Thoracic aorta (tissue), 2 donors: ENCODE data around the gene UACA. TPM values are rescaled to one million over a fixed set of nuclear protein-coding genes. Genes with fewer than 3 reads are reported as not detected.
"Not testable (repeated sequence)": the region's sequence is repeated elsewhere in the genome, so short reads cannot be mapped to it uniquely, and the experiment has no call there.

ENCODE experiments used
- ATAC-seq: fragments of 150-250 bp; one replicate; pipeline ENCODE4 v1.8.0; 2017; ENCODE audit warnings: low read depth; ENCODE audit not compliant: insufficient number of reproducible peaks, low FRiP score
- DNase-seq: peaks from one replicate; pipeline ENCODE4 v3.0.0-alpha.2; 2020; ENCODE audit warnings: low spot score
- H3K27ac ChIP-seq, 2 donors: fragments of 200-600 bp; sonication (generic); 1 replicate in 1 of 2; 2 replicates in 1 of 2; pipeline ENCODE4 v1.5.1; 2016; ENCODE audit warnings: mild to moderate bottlenecking in 2 of 2, moderate library complexity in 2 of 2
- H3K27me3 ChIP-seq: fragments of 200-600 bp; sonication (generic); replicated peaks from 2 replicates; pipeline ENCODE4 v1.6.0; 2016; ENCODE audit warnings: mild to moderate bottlenecking; ENCODE audit not compliant: insufficient read depth
- H3K36me3 ChIP-seq: fragments of 200-600 bp; sonication (generic); one replicate; pipeline ENCODE4 v1.5.1; 2016
- H3K4me1 ChIP-seq, 2 donors: fragments of 200-600 bp; sonication (generic); 1 replicate in 1 of 2; 2 replicates in 1 of 2; pipeline versions ENCODE4 v1.5.1 to v1.6.0; 2016; ENCODE audit warnings: low read depth in 2 of 2, mild to moderate bottlenecking in 1 of 2; ENCODE audit not compliant: control insufficient read depth in 1 of 2
- H3K4me3 ChIP-seq: fragments of 200-600 bp; sonication (generic); 2 replicates; pipeline ENCODE4 v1.5.1; 2016; ENCODE audit warnings: mild to moderate bottlenecking
- H3K9me3 ChIP-seq: fragments of 200-600 bp; sonication (generic); 2 replicates; pipeline ENCODE4 v1.5.1; 2016
- CTCF ChIP-seq: fragments of 200-600 bp; sonication (generic); IDR thresholded peaks from one replicate; pipeline ENCODE4 v1.5.1; 2019; ENCODE audit warnings: antibody characterized with exemption
- total RNA-seq, 2 donors: library from RNA; depleted of rRNA; stranded (reverse); fragments of >200 nt; gene quantifications; one replicate each; pipeline versions ENCODE4 v1.1.0 to v1.2.3, GENCODE V29; 2016

Gene UACA
- total RNA-seq, 2 donors from 2014 or later, result 107 to 118 TPM

GRCh38 chr15:70748281-70748747, 15.0 kb downstream of the UACA start:
- ATAC-seq, result no peak
- H3K9me3 ChIP-seq, result no peaks in the 10 kb centered on the region
- peak overlapping the region in 1 of 2 donors; percentile 17 for H3K27ac ChIP-seq
- no peaks in the 10 kb centered on the region for H3K36me3 ChIP-seq
- DNase-seq, result no peak
- TF ChIP-seq CTCF, result no peak
- no peak overlapping the region for H3K4me3 ChIP-seq
- H3K4me1 ChIP-seq, result peaks cover 35 to 72% of the 10 kb centered on the region in 2 donors
- no peaks in the 10 kb centered on the region for H3K27me3 ChIP-seq

GRCh38 chr15:70746598-70746997, 16.8 kb downstream of the UACA start:
- H3K27me3 ChIP-seq, H3K4me3 ChIP-seq, H3K9me3 ChIP-seq, H3K27ac ChIP-seq, H3K36me3 ChIP-seq, DNase-seq, ATAC-seq: not testable (repeated sequence)
- H3K4me1 ChIP-seq, result peaks cover 40 to 70% of the 10 kb centered on the region in 2 donors

- ATAC-seq (no peak), DNase-seq (no peak)
- Histone ChIP-seq H3K27me3 (no peaks in the 10 kb centered on the region), H3K36me3 (no peaks in the 10 kb centered on the region), H3K4me3 (peak overlapping the region; percentile 73), H3K9me3 (no peaks in the 10 kb centered on the region), H3K4me1 (peaks cover 34 to 53% of the 10 kb centered on the region in 2 donors), H3K27ac (peak overlapping the region; percentile 40 to 69)
- no peak for TF ChIP-seq CTCF
Observed at GRCh38 chr15:70742928-70743327, 20.4 kb downstream of the UACA start.

GRCh38 chr15:70741677-70742293, 21.6 kb downstream of the UACA start:
- Histone ChIP-seq H3K27ac (peak overlapping the region; percentile 20 to 65), H3K4me1 (peaks cover 38 to 44% of the 10 kb centered on the region in 2 donors), H3K36me3 (no peaks in the 10 kb centered on the region), H3K9me3 (no peaks in the 10 kb centered on the region), H3K4me3 (no peak overlapping the region), H3K27me3 (no peaks in the 10 kb centered on the region)
- ATAC-seq (no peak), DNase-seq (no peak)
- no peak for TF ChIP-seq CTCF

GRCh38 chr15:70741107-70741531, 22.2 kb downstream of the UACA start:
- Histone ChIP-seq H3K36me3 (no peaks in the 10 kb centered on the region), H3K27me3 (no peaks in the 10 kb centered on the region), H3K4me3 (peak overlapping the region; percentile 22), H3K4me1 (peaks cover 38 to 41% of the 10 kb centered on the region in 2 donors), H3K27ac (peak overlapping the region; percentile 65), H3K9me3 (no peaks in the 10 kb centered on the region)
- no peak for DNase-seq
- ATAC-seq, result peak; percentile 65
- no peak for TF ChIP-seq CTCF

GRCh38 chr15:70735040-70735439, 28.3 kb downstream of the UACA start:
- not testable (repeated sequence) for H3K36me3 ChIP-seq, ATAC-seq, DNase-seq, H3K27ac ChIP-seq, H3K9me3 ChIP-seq, H3K27me3 ChIP-seq, H3K4me3 ChIP-seq
- peaks cover 5 to 12% of the 10 kb centered on the region in 2 donors for H3K4me1 ChIP-seq
